HG03095 (cell line): ENCODE results near the gene AUTS2.

Experiments used
- ATAC-seq: cut with Tn5 transposase; IDR thresholded peaks from one replicate; pipeline ENCODE4 v1.9.1; 2021; ENCODE audit warnings: moderate library complexity; ENCODE audit not compliant: unreplicated experiment

AUTS2 gene

GRCh38 chr7:69598081-69598486, at the start of gene AUTS2:
Gene AUTS2, plus strand, starts transcription at chr7:69598475. Its CDS starts 1,179 bp downstream, at chr7:69599654.
- peak; percentile 45 for ATAC-seq

GRCh38 chr7:69550991-69551390, 47.3 kb upstream of the AUTS2 start:
- no peak for ATAC-seq

- no peak for ATAC-seq
Observed at GRCh38 chr7:69553190-69553589, 45.1 kb upstream of the AUTS2 start.

- no peak for ATAC-seq
Observed at GRCh38 chr7:69561266-69561960, 36.9 kb upstream of the AUTS2 start.

- ATAC-seq: peak; percentile 56
Observed at GRCh38 chr7:69564454-69565417, 33.5 kb upstream of the AUTS2 start.

- no peak for ATAC-seq
Observed at GRCh38 chr7:69567800-69568199, 30.5 kb upstream of the AUTS2 start.

GRCh38 chr7:69568266-69568665, 30.0 kb upstream of the AUTS2 start:
- no peak for ATAC-seq

GRCh38 chr7:69575651-69576050, 22.6 kb upstream of the AUTS2 start:
- ATAC-seq: no peak

- ATAC-seq: no peak
Observed at GRCh38 chr7:69577221-69577620, 21.1 kb upstream of the AUTS2 start.

GRCh38 chr7:69585169-69585568, 13.1 kb upstream of the AUTS2 start:
- ATAC-seq: no peak

GRCh38 chr7:69586321-69586720, 12.0 kb upstream of the AUTS2 start:
- no peak for ATAC-seq

- ATAC-seq: no peak
Observed at GRCh38 chr7:69588773-69589172, 9.5 kb upstream of the AUTS2 start.

GRCh38 chr7:69591805-69592204, 6.5 kb upstream of the AUTS2 start:
- no peak for ATAC-seq

- no peak for ATAC-seq
Observed at GRCh38 chr7:69593511-69593910, 4.8 kb upstream of the AUTS2 start.

- ATAC-seq: no peak
Observed at GRCh38 chr7:69595415-69595814, 2.9 kb upstream of the AUTS2 start.

GRCh38 chr7:69596056-69596455, 2.2 kb upstream of the AUTS2 start:
- no peak for ATAC-seq

GRCh38 chr7:69596723-69597277, 1.5 kb upstream of the AUTS2 start:
- no peak for ATAC-seq

- no peak for ATAC-seq
Observed at GRCh38 chr7:69597278-69598076, 798 bp upstream of the AUTS2 start.

- no peak for ATAC-seq
Observed at GRCh38 chr7:69598487-69599285, 411 bp downstream of the AUTS2 start.
